Right lobe of liver (tissue), 6 donors: ENCODE data around the gene OAS2. TPM values are rescaled to one million over a fixed set of nuclear protein-coding genes. Genes with fewer than 3 reads are reported as not detected.

Source experiments
- ATAC-seq, 4 donors: fragments of 200-7000 bp; cut with Tn5 transposase; one replicate each; pipeline ENCODE4 v1.9.1; 2020; ENCODE audit warnings: mild to moderate bottlenecking in 4 of 4, moderate library complexity in 4 of 4
- DNase-seq, 3 donors: peaks; one replicate each; pipeline ENCODE4 v3.0.0-alpha.2; 2020
- H3K27ac ChIP-seq, 3 donors: fragments of 200-600 bp; one replicate each; pipeline ENCODE4 v1.8.0; 2022
- H3K27me3 ChIP-seq, 2 donors: fragments of 200-600 bp; one replicate each; pipeline ENCODE4 v1.8.0; 2022
- H3K36me3 ChIP-seq, 4 donors: fragments of 200-600 bp; sonication (generic) in 1 of 4; one replicate each; pipeline versions ENCODE4 v1.5.1 to v1.8.0; 2017 to 2022; ENCODE audit warnings: control low read depth in 1 of 4
- H3K4me1 ChIP-seq, 4 donors: fragments of 200-600 bp; sonication (generic) in 1 of 4; one replicate each; pipeline versions ENCODE4 v1.5.1 to v1.8.0; 2017 to 2022; ENCODE audit warnings: control low read depth in 1 of 4
- H3K4me3 ChIP-seq, 3 donors: fragments of 200-600 bp; one replicate each; pipeline ENCODE4 v1.8.0; 2022
- H3K9me3 ChIP-seq, 4 donors: fragments of 200-600 bp; sonication (generic) in 1 of 4; one replicate each; pipeline versions ENCODE4 v1.5.1 to v1.8.0; 2017 to 2022; ENCODE audit warnings: control low read depth in 1 of 4
- CTCF ChIP-seq, 4 donors: fragments of 200-600 bp in 3 of 4; fragments of 450-650 bp in 1 of 4; IDR thresholded peaks; one replicate each; pipeline versions ENCODE4 v1.5.1 to v1.8.0; 2016 to 2022; ENCODE audit warnings: antibody characterized with exemption in 4 of 4, mild to moderate bottlenecking in 2 of 4
- POLR2A ChIP-seq: fragments of 450-650 bp; IDR thresholded peaks from one replicate; pipeline ENCODE4 v1.6.1; 2017; ENCODE audit warnings: antibody characterized with exemption, mild to moderate bottlenecking
- WGBS: methylation state at CpG from one replicate; pipeline ENCODE4 v1.1.6; 2018; ENCODE audit warnings: low coverage, low lambda C conversion rate; ENCODE audit not compliant: insufficient coverage; ENCODE audit errors: missing lambda C conversion rate; 5-methylcytosine and 5-hydroxymethylcytosine counted together
- intact Hi-C, 2 donors: fragments of 100-400 bp; cut with DNase I; formaldehyde crosslinking; loops; one replicate each; pipeline versions ENCODE4 v1.11.2 to v1.14.1; 2022
- total RNA-seq, 6 experiments: library from RNA; depleted of rRNA in 2 of 6; stranded (reverse); fragments of >200 nt in 2 of 6; fragmentation: NEBNext Ultra II Directional in 3 of 6; extraction: Animal tissue kit (Norgen Biotek cat#: 25700) in 3 of 6; gene quantifications; one replicate each; pipeline versions ENCODE4 v1.1.0 to v1.2.4, GENCODE V29; 2016 to 2023
- donor health status: DM: no; HTN: yes; CAD: no.
- donor health status: DM: no; HTN: no; CAD: no.
- donor health status: DM: no; HTN: no; CAD: no.
- donor health status: DM: no; HTN: yes; CAD: no.
- donor health status: DM: no; HTN: yes; CAD: no.

OAS2 gene
- total RNA-seq, 6 experiments from 2014 or later, result 5.2 to 13.4 (median 7.1) TPM

- intact Hi-C loops, result no loop called here
- H3K4me3 ChIP-seq, result no peak overlapping the region
- no peak for TF ChIP-seq CTCF (IDR thresholded peaks at IDR 0.05)
- no peak for TF ChIP-seq POLR2A
- H3K9me3 ChIP-seq, result no peaks in the 10 kb centered on the region
- 63% methylated on average over 4 of the region's 4 CpGs for WGBS
- no peak overlapping the region for H3K27ac ChIP-seq
- no peak for ATAC-seq
- DNase-seq, result no peak
- H3K27me3 ChIP-seq, result no peaks in the 10 kb centered on the region
- H3K4me1 ChIP-seq, result peaks cover 0 to 5% (median 0%) of the 10 kb centered on the region in 4 donors
- H3K36me3 ChIP-seq, result no peaks in the 10 kb centered on the region
Observed at GRCh38 chr12:112980491-112981158, 2.3 kb downstream of the OAS2 start.

DNA sequence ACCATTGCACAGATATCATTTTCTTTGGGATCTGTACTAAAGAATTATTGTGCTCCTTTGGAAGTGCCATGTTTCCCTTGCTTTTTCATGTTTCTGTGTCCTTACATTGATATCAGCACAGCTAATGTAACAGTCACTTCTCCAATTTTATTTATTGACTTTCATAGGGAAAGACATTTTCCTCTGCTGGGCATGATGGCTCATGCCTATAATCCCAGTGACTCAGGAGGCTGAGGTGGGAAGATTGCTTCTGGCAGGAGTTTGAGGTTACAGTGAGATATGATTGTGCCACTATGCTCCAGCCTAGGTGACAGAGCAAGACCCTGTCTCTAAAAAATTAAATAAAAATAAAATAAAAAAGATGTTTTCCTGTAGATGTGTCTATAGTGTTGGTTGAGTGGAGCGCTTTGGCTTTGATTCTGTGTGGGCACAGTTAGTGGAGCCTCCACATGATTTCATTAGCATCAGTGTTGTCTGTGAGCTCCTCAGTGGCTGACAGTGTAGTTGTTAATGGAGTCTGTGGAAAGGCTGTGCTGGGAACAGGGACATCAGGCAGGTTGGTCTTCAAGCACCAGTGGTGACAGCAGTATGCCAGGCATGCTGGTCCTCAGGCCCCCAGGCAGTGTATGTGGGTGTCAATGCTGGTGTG lies 7.4 kb downstream of the OAS2 start:
- 100% methylated on average over 1 of the region's 1 CpG for WGBS

GRCh38 chr12:112986291-112986800 lies 8.0 kb downstream of the OAS2 start:
- intact Hi-C loops, result no loop called here
- no CpG with 5 or more reads among the region's 7 CpGs for WGBS
- DNase-seq, result no peak
- Histone ChIP-seq H3K36me3 (no peaks in the 10 kb centered on the region), H3K4me3 (no peak overlapping the region), H3K27ac (no peak overlapping the region), H3K4me1 (no peaks in the 10 kb centered on the region), H3K27me3 (no peaks in the 10 kb centered on the region), H3K9me3 (no peaks in the 10 kb centered on the region)
- no peak for TF ChIP-seq CTCF (IDR thresholded peaks at IDR 0.05)
- no peak for TF ChIP-seq POLR2A
- ATAC-seq, result no peak

More for the DNA sequence above, 7.4 kb downstream of the OAS2 start:
- no peaks in the 10 kb centered on the region for H3K27me3 ChIP-seq
- no peak overlapping the region for H3K27ac ChIP-seq
- H3K9me3 ChIP-seq, result no peaks in the 10 kb centered on the region
- TF ChIP-seq CTCF (IDR thresholded peaks at IDR 0.05) (no peak), POLR2A (no peak)
- no peak for DNase-seq
- ATAC-seq, result no peak
- no peaks in the 10 kb centered on the region for H3K4me1 ChIP-seq
- no peak overlapping the region for H3K4me3 ChIP-seq
- H3K36me3 ChIP-seq, result no peaks in the 10 kb centered on the region
- intact Hi-C loops, result no loop called here

DNA sequence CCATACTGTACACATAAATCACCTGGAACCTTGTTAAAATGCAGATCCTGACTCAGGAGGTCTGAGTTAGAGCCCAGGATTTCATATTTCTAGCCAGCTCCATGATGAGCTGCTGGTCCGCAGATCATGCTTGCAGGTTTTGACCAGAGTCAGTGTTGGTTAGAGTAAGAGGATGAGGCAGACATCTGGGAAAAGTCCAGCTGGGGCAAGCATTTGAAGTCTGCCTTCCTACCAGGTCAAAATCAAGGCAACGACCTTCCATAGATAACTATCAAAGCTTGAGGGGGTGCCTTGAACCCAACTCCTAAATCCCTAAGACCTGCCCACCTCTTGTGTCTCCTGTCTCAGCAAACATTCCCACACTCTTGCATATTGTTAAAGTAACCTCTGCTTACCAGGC lies 9.2 kb downstream of the OAS2 start:
- Histone ChIP-seq H3K27me3 (no peaks in the 10 kb centered on the region), H3K27ac (no peak overlapping the region), H3K36me3 (no peaks in the 10 kb centered on the region), H3K4me3 (no peak overlapping the region), H3K9me3 (no peaks in the 10 kb centered on the region), H3K4me1 (no peaks in the 10 kb centered on the region)
- 70% methylated on average over 2 of the region's 2 CpGs for WGBS
- TF ChIP-seq POLR2A (no peak), CTCF (IDR thresholded peaks at IDR 0.05) (no peak)
- intact Hi-C loops, result no loop called here
- ATAC-seq, result no peak
- DNase-seq, result no peak
